Choroid plexus epithelial cell (primary cell): ENCODE measurements around the gene GIMAP4.

Experiments
- DNase-seq: peaks from one replicate; pipeline ENCODE4 v3.0.0-alpha.2; 2010; ENCODE audit warnings: low read depth
- H3K4me3 ChIP-seq: 2 replicates; pipeline ENCODE4 v1.5.1; 2011; ENCODE audit warnings: low read depth, mild to moderate bottlenecking, control low read depth, low read length, moderate library complexity
- CTCF ChIP-seq: conservative IDR thresholded peaks from 2 replicates; pipeline ENCODE4 v1.5.1; 2011; ENCODE audit warnings: low read depth, mild to moderate bottlenecking, control low read depth, inconsistent platforms, low read length, moderate library complexity

Gene GIMAP4

GRCh38 chr7:150556521-150557138 lies 10.6 kb upstream of the GIMAP4 start:
- H3K4me3 ChIP-seq, result no peak overlapping the region
- no peak for DNase-seq
- TF ChIP-seq CTCF, result no peak

GRCh38 chr7:150560486-150560885 lies 6.7 kb upstream of the GIMAP4 start:
- H3K4me3 ChIP-seq, result no peak overlapping the region
- no peak for TF ChIP-seq CTCF
- DNase-seq, result no peak

GRCh38 chr7:150562919-150563318 lies 4.3 kb upstream of the GIMAP4 start:
- no peak for TF ChIP-seq CTCF
- no peak overlapping the region for H3K4me3 ChIP-seq
- DNase-seq, result no peak

GRCh38 chr7:150564006-150564405 lies 3.2 kb upstream of the GIMAP4 start:
- TF ChIP-seq CTCF, result no peak
- no peak overlapping the region for H3K4me3 ChIP-seq
- DNase-seq, result no peak

GRCh38 chr7:150564566-150564965 lies 2.6 kb upstream of the GIMAP4 start:
- no peak for DNase-seq
- no peak for TF ChIP-seq CTCF
- no peak overlapping the region for H3K4me3 ChIP-seq

- no peak for TF ChIP-seq CTCF
- DNase-seq, result no peak
- no peak overlapping the region for H3K4me3 ChIP-seq
These were observed 2.0 kb upstream of the GIMAP4 start for GRCh38 chr7:150565239-150565638.

GRCh38 chr7:150566123-150566522 lies 1.1 kb upstream of the GIMAP4 start:
- DNase-seq, result no peak
- H3K4me3 ChIP-seq, result no peak overlapping the region
- no peak for TF ChIP-seq CTCF
